WTC11 (cell line): ENCODE results near the gene SHQ1. TPM values are rescaled to one million over a fixed set of nuclear protein-coding genes. Genes with fewer than 3 reads are reported as not detected.
A peak's percentile ranks its signal among the peaks of the same experiment; 100 is the strongest.

Experiments
- ATAC-seq: fragments of 200-7000 bp; cut with Tn5 transposase; 2 replicates; pipeline ENCODE4 v1.10.0; 2021; ENCODE audit warnings: mild to moderate bottlenecking, moderate library complexity
- CTCF ChIA-PET: fragments of 300-600 bp; sonication (Branson Sonifier 250); formaldehyde crosslinking; loops from one replicate; lab custom pipeline; 2021; ENCODE audit warnings: antibody characterized with exemption; lab: Charles Lee
- POLR2A ChIA-PET: fragments of 350-600 bp; sonication (Branson Sonifier 250); formaldehyde crosslinking; loops from one replicate; lab custom pipeline; 2021; ENCODE audit warnings: antibody characterized with exemption; lab: Charles Lee
- DNase-seq: peaks from one replicate; pipeline ENCODE4 v3.0.0; 2021; ENCODE audit warnings: low spot score
- H3K27ac Mint-ChIP-seq: 2 replicates; pipeline ENCODE4 v1.8.0; 2021; ENCODE audit warnings: mixed read lengths
- H3K27me3 Mint-ChIP-seq: 2 replicates; pipeline ENCODE4 v1.8.0; 2021; ENCODE audit warnings: low read depth, mild to moderate bottlenecking, moderate library complexity, mixed read lengths
- H3K36me3 Mint-ChIP-seq: 2 replicates; pipeline ENCODE4 v1.8.0; 2021; ENCODE audit warnings: mixed read lengths
- H3K4me1 Mint-ChIP-seq: 2 replicates; pipeline ENCODE4 v1.8.0; 2022; ENCODE audit warnings: mixed read lengths
- H3K4me3 Mint-ChIP-seq: 2 replicates; pipeline ENCODE4 v1.8.0; 2021; ENCODE audit warnings: mild to moderate bottlenecking, moderate library complexity, mixed read lengths
- H3K9me3 Mint-ChIP-seq: 2 replicates; pipeline ENCODE4 v1.8.0; 2021; ENCODE audit warnings: mixed read lengths
- CREM ChIP-seq: sonication (generic); formaldehyde crosslinking; IDR thresholded peaks from 2 replicates; pipeline ENCODE4 v1.8.1; 2022; ENCODE audit warnings: mild to moderate bottlenecking, missing genetic modification reagents, moderate library complexity
- E2F5 ChIP-seq: sonication (generic); formaldehyde crosslinking; IDR thresholded peaks from 2 replicates; pipeline ENCODE4 v1.8.1; 2022; ENCODE audit warnings: mild to moderate bottlenecking, moderate library complexity, missing genetic modification reagents
- EMX1 ChIP-seq: fragments of 250-450 bp; sonication (Bioruptor Pico); IDR thresholded peaks from 2 replicates; pipeline ENCODE4 v1.8.0; 2021; ENCODE audit warnings: mild to moderate bottlenecking
- FOXP4 ChIP-seq: sonication (generic); formaldehyde crosslinking; IDR thresholded peaks from 2 replicates; pipeline ENCODE4 v1.8.0; 2022; ENCODE audit warnings: mild to moderate bottlenecking, missing genetic modification reagents
- GRHL2 ChIP-seq: fragments of 250-450 bp; sonication (Bioruptor Pico); IDR thresholded peaks from 2 replicates; pipeline ENCODE4 v1.8.0; 2022; ENCODE audit warnings: mild to moderate bottlenecking, moderate library complexity; ENCODE audit not compliant: insufficient replicate concordance, severe bottlenecking
- HMGA2 ChIP-seq: fragments of 250-450 bp; sonication (Bioruptor Pico); IDR thresholded peaks from 2 replicates; pipeline ENCODE4 v1.4.0; 2021; ENCODE audit warnings: mild to moderate bottlenecking, moderate library complexity
- HMGXB4 ChIP-seq: sonication (generic); formaldehyde crosslinking; IDR thresholded peaks from 2 replicates; pipeline ENCODE4 v1.8.1; 2023; ENCODE audit warnings: mild to moderate bottlenecking, moderate library complexity, missing genetic modification reagents
- MLX ChIP-seq: sonication (generic); formaldehyde crosslinking; IDR thresholded peaks from 2 replicates; pipeline ENCODE4 v1.8.1; 2023; ENCODE audit warnings: mild to moderate bottlenecking, missing genetic modification reagents, moderate library complexity
- NR1H2 ChIP-seq: sonication (generic); formaldehyde crosslinking; IDR thresholded peaks from 2 replicates; pipeline ENCODE4 v1.9.0; 2021; ENCODE audit warnings: mild to moderate bottlenecking, moderate library complexity, missing genetic modification reagents
- NR2C2 ChIP-seq: sonication (generic); formaldehyde crosslinking; IDR thresholded peaks from 2 replicates; pipeline ENCODE4 v1.8.0; 2022; ENCODE audit warnings: mild to moderate bottlenecking, missing genetic modification reagents
- PRRX2 ChIP-seq: fragments of 250-450 bp; sonication (Bioruptor Pico); IDR thresholded peaks from 2 replicates; pipeline ENCODE4 v1.8.0; 2021; ENCODE audit warnings: mild to moderate bottlenecking
- SOX15 ChIP-seq: fragments of 250-450 bp; sonication (Bioruptor Pico); IDR thresholded peaks from 2 replicates; pipeline ENCODE4 v1.9.0; 2021; ENCODE audit warnings: mild to moderate bottlenecking
- TEAD4 ChIP-seq: sonication (generic); formaldehyde crosslinking; IDR thresholded peaks from 2 replicates; pipeline ENCODE4 v1.8.0; 2022; ENCODE audit warnings: mild to moderate bottlenecking, missing genetic modification reagents
- USF1 ChIP-seq: sonication (generic); formaldehyde crosslinking; IDR thresholded peaks from 2 replicates; pipeline ENCODE4 v1.8.0; 2022; ENCODE audit warnings: mild to moderate bottlenecking, missing genetic modification reagents
- USF2 ChIP-seq: sonication (generic); formaldehyde crosslinking; IDR thresholded peaks from 2 replicates; pipeline ENCODE4 v1.8.1; 2023; ENCODE audit warnings: mild to moderate bottlenecking, missing genetic modification reagents, moderate library complexity
- ZNF121 ChIP-seq: sonication (generic); formaldehyde crosslinking; IDR thresholded peaks from 2 replicates; pipeline ENCODE4 v1.8.0; 2023; ENCODE audit warnings: missing genetic modification reagents
- total RNA-seq: library from RNA; stranded (reverse); gene quantifications from 3 replicates; pipeline ENCODE4 v1.2.3, GENCODE V29; 2021

Gene SHQ1
- total RNA-seq, 1 experiment from 2014 or later: 29.1 TPM

- Mint-ChIP-seq H3K36me3 (no peaks in the 10 kb centered on the region), H3K4me1 (peaks cover 52% of the 10 kb centered on the region), H3K4me3 (peak overlapping the region; percentile 8; the same call in 1 of the 2 replicates), H3K9me3 (no peaks in the 10 kb centered on the region), H3K27ac (peak overlapping the region; percentile 90), H3K27me3 (no peaks in the 10 kb centered on the region)
- no peak for TF ChIP-seq CREM (CRISPR knock-in tag)
- ChIA-PET CTCF (interaction anchor here (1.0 to 3.8 kb wide), 8 partner anchors 11 to 880 kb away, joined by 3 to 30 read pairs (median 7); no protein-coding TSS in a partner anchor), POLR2A (no interaction called here)
- DNase-seq: no peak
- ATAC-seq: no peak
Observed at GRCh38 chr3:72810659-72811434, 37.4 kb downstream of the SHQ1 start.

GRCh38 chr3:72810063-72810462, 38.2 kb downstream of the SHQ1 start:
- peak; percentile 90 for ATAC-seq
- CTCF ChIA-PET: interaction anchor here (3.8 kb wide), 1 partner anchor 12 kb away, joined by 30 read pairs; no protein-coding TSS in a partner anchor

GRCh38 chr3:72804361-72804760, 43.9 kb downstream of the SHQ1 start:
- peaks cover 18% of the 10 kb centered on the region for H3K4me1 Mint-ChIP-seq
- TF ChIP-seq NR1H2 (CRISPR knock-in tag) (no peak), ZNF121 (CRISPR knock-in tag) (no peak), TEAD4 (CRISPR knock-in tag) (no peak), FOXP4 (CRISPR knock-in tag) (no peak), EMX1 (CRISPR knock-in tag) (no peak), SOX15 (CRISPR knock-in tag) (no peak), HMGA2 (CRISPR knock-in tag) (no peak), PRRX2 (CRISPR knock-in tag) (no peak), NR2C2 (CRISPR knock-in tag) (no peak), GRHL2 (CRISPR knock-in tag) (no peak), E2F5 (no peak), USF2 (CRISPR knock-in tag) (no peak)
- TF ChIP-seq, all 79 proteins: peak for 0
- Mint-ChIP-seq H3K9me3 (no peaks in the 10 kb centered on the region), H3K27ac (no peak overlapping the region), H3K4me3 (no peak overlapping the region), H3K27me3 (no peaks in the 10 kb centered on the region), H3K36me3 (no peaks in the 10 kb centered on the region)
- CTCF ChIA-PET: no interaction called here
- ATAC-seq (no peak), DNase-seq (no peak)
- POLR2A ChIA-PET: no interaction called here

More at GRCh38 chr3:72810063-72810462, 38.2 kb downstream of the SHQ1 start:
- Mint-ChIP-seq H3K36me3 (no peaks in the 10 kb centered on the region), H3K4me1 (peaks cover 51% of the 10 kb centered on the region), H3K27me3 (no peaks in the 10 kb centered on the region), H3K4me3 (no peak overlapping the region), H3K27ac (peak overlapping the region; percentile 90), H3K9me3 (no peaks in the 10 kb centered on the region)
- DNase-seq: no peak
- TF ChIP-seq USF2 (CRISPR knock-in tag) (peak; percentile 73), USF1 (CRISPR knock-in tag) (peak; percentile 39; the same call in 1 of the 2 replicates), HMGXB4 (CRISPR knock-in tag) (no peak), MLX (CRISPR knock-in tag) (no peak)
- POLR2A ChIA-PET: no interaction called here
